ENCODE results near the gene SRP9. TPM values are rescaled to one million over a fixed set of nuclear protein-coding genes. Genes with fewer than 3 reads are reported as not detected.
A peak's percentile ranks its signal among the peaks of the same experiment; 100 is the strongest.

Gene SRP9
- total RNA-seq, 1 experiment from 2014 or later, result 306 TPM

DNA sequence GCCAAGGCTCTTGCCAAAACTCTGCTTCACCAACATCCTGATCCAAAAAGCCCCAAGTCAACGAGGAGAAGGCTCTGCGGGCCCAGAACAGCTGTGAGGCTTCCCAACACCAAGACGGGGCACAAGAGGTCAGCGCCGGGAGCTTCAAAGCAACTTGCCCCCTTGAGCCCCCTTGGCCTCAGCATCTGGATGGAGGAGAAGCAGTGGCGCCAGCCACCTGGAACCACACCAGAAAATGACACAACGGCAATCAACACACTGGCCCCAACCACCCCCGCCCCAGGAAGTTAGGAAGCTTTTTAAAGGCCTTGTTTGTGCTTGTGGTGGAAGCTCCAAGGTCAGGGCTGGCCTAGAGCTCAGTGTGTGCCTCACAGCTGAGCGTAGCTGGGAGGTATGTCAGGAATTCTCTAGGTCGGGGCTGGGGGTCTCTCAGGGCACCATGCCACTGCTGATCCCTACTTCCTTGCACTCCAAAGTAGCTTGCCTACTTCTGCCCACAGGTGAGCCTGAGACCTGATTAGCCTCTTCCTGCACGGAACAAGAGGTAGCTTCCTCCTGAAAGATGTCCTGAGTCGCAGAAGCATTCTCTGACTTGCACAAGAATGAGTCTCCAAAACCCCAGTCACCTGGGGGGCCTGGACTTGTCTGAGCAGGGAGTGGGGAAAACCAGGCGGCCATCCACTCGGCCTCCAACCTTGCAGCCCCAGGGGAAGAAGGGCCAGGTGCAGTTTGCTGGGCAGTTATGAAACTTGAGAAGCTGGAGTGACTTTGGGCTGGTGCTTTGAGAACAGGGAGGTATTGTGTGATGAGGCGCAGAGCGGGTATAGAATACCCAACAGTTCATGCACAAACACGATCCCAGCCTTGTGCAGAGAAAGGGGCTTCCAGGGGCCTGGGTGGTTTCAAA is 9.7 kb upstream of the SRP9 start:
- H3F3A ChIP-seq (ENCODE audit: low read length, unreplicated experiment), result peaks cover 4% of the 10 kb centered on the region
- TF ChIP-seq, protein P1, sequence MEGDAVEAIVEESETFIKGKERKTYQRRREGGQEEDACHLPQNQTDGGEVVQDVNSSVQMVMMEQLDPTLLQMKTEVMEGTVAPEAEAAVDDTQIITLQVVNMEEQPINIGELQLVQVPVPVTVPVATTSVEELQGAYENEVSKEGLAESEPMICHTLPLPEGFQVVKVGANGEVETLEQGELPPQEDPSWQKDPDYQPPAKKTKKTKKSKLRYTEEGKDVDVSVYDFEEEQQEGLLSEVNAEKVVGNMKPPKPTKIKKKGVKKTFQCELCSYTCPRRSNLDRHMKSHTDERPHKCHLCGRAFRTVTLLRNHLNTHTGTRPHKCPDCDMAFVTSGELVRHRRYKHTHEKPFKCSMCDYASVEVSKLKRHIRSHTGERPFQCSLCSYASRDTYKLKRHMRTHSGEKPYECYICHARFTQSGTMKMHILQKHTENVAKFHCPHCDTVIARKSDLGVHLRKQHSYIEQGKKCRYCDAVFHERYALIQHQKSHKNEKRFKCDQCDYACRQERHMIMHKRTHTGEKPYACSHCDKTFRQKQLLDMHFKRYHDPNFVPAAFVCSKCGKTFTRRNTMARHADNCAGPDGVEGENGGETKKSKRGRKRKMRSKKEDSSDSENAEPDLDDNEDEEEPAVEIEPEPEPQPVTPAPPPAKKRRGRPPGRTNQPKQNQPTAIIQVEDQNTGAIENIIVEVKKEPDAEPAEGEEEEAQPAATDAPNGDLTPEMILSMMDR (conservative IDR thresholded peaks at IDR 0.05; ENCODE audit: low read depth, low read length), result no peak
- no peak for TF ChIP-seq EZH2phosphoT487 (IDR thresholded peaks at IDR 0.05; ENCODE audit: borderline replicate concordance, low read length)
- TF ChIP-seq EZH2 (IDR thresholded peaks at IDR 0.05; ENCODE audit: low read length, unreplicated experiment), result no peak
- no TSS peak for BruUV-seq (replicated peaks)
- peak overlapping the region; percentile 19; the same call in 1 of the 2 replicates for H2AFZ ChIP-seq (ENCODE audit: low read length)
- CTCF ChIA-PET, result interaction anchor here (0.6 to 0.7 kb wide), 2 partner anchors 104 to 159 kb away, joined by 3 to 11 read pairs; no protein-coding TSS in a partner anchor
- no peaks in the 10 kb centered on the region for H3K36me3 ChIP-seq (ENCODE audit: low read depth, low read length)
- no peak overlapping the region for H3K4me3 ChIP-seq (ENCODE audit: low read length)
- ATAC-seq, result peak; percentile 10; the same call in 1 of the 2 replicates
- H3K79me2 ChIP-seq (ENCODE audit: low read length), result no peaks in the 10 kb centered on the region
- peaks cover 35% of the 10 kb centered on the region for H3K4me1 ChIP-seq (ENCODE audit: insufficient read depth, low read length)
- no peaks in the 10 kb centered on the region for H3K27me3 ChIP-seq (ENCODE audit: low read length)
- 0 out of 2 replicates have a peak overlapping the region, but pooled peaks have one; percentile 4 for H3K4me2 ChIP-seq (ENCODE audit: low read length)
- no peaks in the 10 kb centered on the region for H4K20me1 ChIP-seq (ENCODE audit: low read length)
- no peaks in the 10 kb centered on the region for H3K9me2 ChIP-seq (replicated peaks; ENCODE audit: low read length)
- no peak overlapping the region for H3K9ac ChIP-seq (ENCODE audit: low read length)
- intact Hi-C loops (cut with micrococcal nuclease), result no loop called here
- H3K27ac ChIP-seq (ENCODE audit: low read length), result no peak overlapping the region; the same call in 1 of the 2 replicates
- POLR2A ChIA-PET (ENCODE audit: unreplicated experiment), result no interaction called here
- no peaks in the 10 kb centered on the region for H3K9me3 ChIP-seq (ENCODE audit: low read length)
- DNase-seq, result peak; percentile 39

DNA sequence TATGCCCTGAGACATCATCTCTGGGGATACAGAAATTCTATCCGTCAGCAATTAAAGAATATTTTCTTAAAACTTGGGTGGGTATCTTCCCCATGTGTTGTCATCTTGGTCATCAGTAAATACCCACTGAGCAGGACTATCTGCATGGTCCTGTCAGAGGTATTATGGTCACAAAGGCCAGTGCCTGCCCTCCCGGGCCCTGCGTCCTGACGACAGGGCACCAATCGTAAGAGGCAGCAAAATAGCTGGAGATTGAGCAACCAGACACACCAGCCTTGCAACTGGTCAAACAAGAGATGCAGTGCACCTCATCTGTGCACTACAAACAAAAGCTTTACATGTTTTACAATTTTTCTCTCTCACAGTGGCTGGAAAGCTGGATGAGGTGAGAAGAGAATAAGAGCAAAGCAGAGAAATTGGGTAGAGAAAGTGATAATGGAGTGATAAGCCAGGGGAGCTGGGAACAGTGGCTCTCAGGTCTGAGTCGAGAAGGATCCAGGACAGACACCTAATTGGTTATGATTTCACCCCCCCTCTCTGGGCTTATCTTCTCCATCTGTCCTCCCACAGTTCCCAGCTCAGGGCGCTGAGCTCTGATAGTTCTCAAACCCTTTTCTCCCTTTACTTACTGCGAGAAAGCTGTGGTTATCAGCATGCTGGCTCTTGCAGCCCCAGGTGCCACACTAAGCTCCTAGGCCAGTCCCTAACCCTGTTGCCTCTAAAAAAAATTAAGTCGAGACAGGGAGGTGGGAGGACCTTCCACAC is 8.8 kb upstream of the SRP9 start:
- no peaks in the 10 kb centered on the region for H3K9me2 ChIP-seq (replicated peaks; ENCODE audit: low read length)
- no TSS peak for BruUV-seq (replicated peaks)
- H2AFZ ChIP-seq (ENCODE audit: low read length), result no peak overlapping the region
- ChIA-PET POLR2A (ENCODE audit: unreplicated experiment) (no interaction called here), CTCF (interaction anchor here (0.7 kb wide), 1 partner anchor 1042 kb away, joined by 4 read pairs; no protein-coding TSS in a partner anchor)
- peaks cover 45% of the 10 kb centered on the region for H3K4me1 ChIP-seq (ENCODE audit: insufficient read depth, low read length)
- intact Hi-C loops (cut with micrococcal nuclease), result no loop called here
- H3K9me3 ChIP-seq (ENCODE audit: low read length), result no peaks in the 10 kb centered on the region
- H3K4me3 ChIP-seq (ENCODE audit: low read length), result no peak overlapping the region
- H3K27ac ChIP-seq (ENCODE audit: low read length), result no peak overlapping the region
- no peaks in the 10 kb centered on the region for H3K79me2 ChIP-seq (ENCODE audit: low read length)
- H3K9ac ChIP-seq (ENCODE audit: low read length), result no peak overlapping the region
- no peak for ATAC-seq
- no peaks in the 10 kb centered on the region for H3K27me3 ChIP-seq (ENCODE audit: low read length)
- no peak overlapping the region for H3K4me2 ChIP-seq (ENCODE audit: low read length)
- TF ChIP-seq, protein P1 (conservative IDR thresholded peaks at IDR 0.05; ENCODE audit: low read depth, low read length), result no peak
- TF ChIP-seq EZH2phosphoT487 (IDR thresholded peaks at IDR 0.05; ENCODE audit: borderline replicate concordance, low read length) (no peak), EZH2 (IDR thresholded peaks at IDR 0.05; ENCODE audit: low read length, unreplicated experiment) (no peak)
- H3K36me3 ChIP-seq (ENCODE audit: low read depth, low read length), result no peaks in the 10 kb centered on the region
- DNase-seq, result no peak
- H3F3A ChIP-seq (ENCODE audit: low read length, unreplicated experiment), result peaks cover 9% of the 10 kb centered on the region
- no peaks in the 10 kb centered on the region for H4K20me1 ChIP-seq (ENCODE audit: low read length)
